ENCODE data around the gene CCDC7. TPM values are rescaled to one million over a fixed set of nuclear protein-coding genes. Genes with fewer than 3 reads are reported as not detected.

The CCDC7 gene
- total RNA-seq, 1 experiment from 2014 or later, result 6.0 TPM

- POLR2A ChIA-PET, result no interaction called here
Observed at GRCh38 chr10:32516567-32517495, 70.9 kb downstream of the CCDC7 start.

GRCh38 chr10:32530231-32530630 is 84.3 kb downstream of the CCDC7 start:
- ChIA-PET POLR2A (no interaction called here), CTCF (no interaction called here)
- Histone ChIP-seq H3K4me1 (ENCODE audit: control insufficient read depth, insufficient read depth, low read length) (no peaks in the 10 kb centered on the region), H3K9me3 (ENCODE audit: control insufficient read depth, insufficient read depth, low read depth, low read length) (peaks cover 10% of the 10 kb centered on the region; the same call in 1 of the 2 replicates), H3K4me3 (ENCODE audit: low read depth in 2 of 2, low read length in 2 of 2) (no peak overlapping the region), H3K27me3 (ENCODE audit: control insufficient read depth, insufficient read depth, low read length) (no peaks in the 10 kb centered on the region), H3K36me3 (ENCODE audit: control insufficient read depth, insufficient read depth, low read length) (no peaks in the 10 kb centered on the region), H3K27ac (ENCODE audit: low read length) (no peak overlapping the region)
- ATAC-seq (no peak), DNase-seq (ENCODE audit: low read depth, low spot score) (no peak)
- in situ Hi-C loops (cut with HindIII; ENCODE audit: low pct_unique_long_range_greater_than_20kb, low sequenced_read_pairs) (no loop called here), intact Hi-C loops (cut with micrococcal nuclease; ENCODE audit: unreplicated experiment) (no loop called here)
- BruUV-seq (replicated peaks), result no TSS peak
- TF ChIP-seq REST (IDR thresholded peaks at IDR 0.05; ENCODE audit: insufficient read depth in 1 of 2, low read depth in 2 of 2, low read length in 1 of 2), result no peak
- no peak for TF ChIP-seq SIN3A (IDR thresholded peaks at IDR 0.05; ENCODE audit: borderline replicate concordance, insufficient read depth, low read depth, low read length)
- no peak for TF ChIP-seq CTCF (IDR thresholded peaks at IDR 0.05)
- no peak for TF ChIP-seq TCF7L2 (IDR thresholded peaks at IDR 0.05; ENCODE audit: low read depth, low read length)
- TF ChIP-seq POLR2AphosphoS5 (IDR thresholded peaks at IDR 0.05; ENCODE audit: low read depth, low read length), result no peak

More at GRCh38 chr10:32516567-32517495, 70.9 kb downstream of the CCDC7 start:
- DNase-seq (ENCODE audit: low read depth, low spot score) (no peak), ATAC-seq (no peak)
- in situ Hi-C loops (cut with HindIII; ENCODE audit: low pct_unique_long_range_greater_than_20kb, low sequenced_read_pairs), result no loop called here
- TF ChIP-seq REST (IDR thresholded peaks at IDR 0.05; ENCODE audit: insufficient read depth in 1 of 2, low read depth in 2 of 2, low read length in 1 of 2) (no peak), TCF7L2 (IDR thresholded peaks at IDR 0.05; ENCODE audit: low read depth, low read length) (no peak), SIN3A (IDR thresholded peaks at IDR 0.05; ENCODE audit: borderline replicate concordance, insufficient read depth, low read depth, low read length) (no peak), CTCF (IDR thresholded peaks at IDR 0.05) (no peak), POLR2AphosphoS5 (IDR thresholded peaks at IDR 0.05; ENCODE audit: low read depth, low read length) (no peak)
- Histone ChIP-seq H3K27ac (ENCODE audit: low read length) (no peak overlapping the region), H3K36me3 (ENCODE audit: control insufficient read depth, insufficient read depth, low read length) (no peaks in the 10 kb centered on the region), H3K4me1 (ENCODE audit: control insufficient read depth, insufficient read depth, low read length) (no peaks in the 10 kb centered on the region), H3K9me3 (ENCODE audit: control insufficient read depth, insufficient read depth, low read depth, low read length) (no peaks in the 10 kb centered on the region; the same call in 1 of the 2 replicates), H3K27me3 (ENCODE audit: control insufficient read depth, insufficient read depth, low read length) (no peaks in the 10 kb centered on the region), H3K4me3 (ENCODE audit: low read depth in 2 of 2, low read length in 2 of 2) (no peak overlapping the region)
- CTCF ChIA-PET, result no interaction called here
- intact Hi-C loops (cut with micrococcal nuclease; ENCODE audit: unreplicated experiment), result no loop called here
- no TSS peak for BruUV-seq (replicated peaks)
